Measurements from ENCODE around the gene MYO1A.

MYO1A gene

GRCh38 chr12:57012600-57013465 is 37.1 kb downstream of the MYO1A start:
- DNase-seq = no peak

DNA sequence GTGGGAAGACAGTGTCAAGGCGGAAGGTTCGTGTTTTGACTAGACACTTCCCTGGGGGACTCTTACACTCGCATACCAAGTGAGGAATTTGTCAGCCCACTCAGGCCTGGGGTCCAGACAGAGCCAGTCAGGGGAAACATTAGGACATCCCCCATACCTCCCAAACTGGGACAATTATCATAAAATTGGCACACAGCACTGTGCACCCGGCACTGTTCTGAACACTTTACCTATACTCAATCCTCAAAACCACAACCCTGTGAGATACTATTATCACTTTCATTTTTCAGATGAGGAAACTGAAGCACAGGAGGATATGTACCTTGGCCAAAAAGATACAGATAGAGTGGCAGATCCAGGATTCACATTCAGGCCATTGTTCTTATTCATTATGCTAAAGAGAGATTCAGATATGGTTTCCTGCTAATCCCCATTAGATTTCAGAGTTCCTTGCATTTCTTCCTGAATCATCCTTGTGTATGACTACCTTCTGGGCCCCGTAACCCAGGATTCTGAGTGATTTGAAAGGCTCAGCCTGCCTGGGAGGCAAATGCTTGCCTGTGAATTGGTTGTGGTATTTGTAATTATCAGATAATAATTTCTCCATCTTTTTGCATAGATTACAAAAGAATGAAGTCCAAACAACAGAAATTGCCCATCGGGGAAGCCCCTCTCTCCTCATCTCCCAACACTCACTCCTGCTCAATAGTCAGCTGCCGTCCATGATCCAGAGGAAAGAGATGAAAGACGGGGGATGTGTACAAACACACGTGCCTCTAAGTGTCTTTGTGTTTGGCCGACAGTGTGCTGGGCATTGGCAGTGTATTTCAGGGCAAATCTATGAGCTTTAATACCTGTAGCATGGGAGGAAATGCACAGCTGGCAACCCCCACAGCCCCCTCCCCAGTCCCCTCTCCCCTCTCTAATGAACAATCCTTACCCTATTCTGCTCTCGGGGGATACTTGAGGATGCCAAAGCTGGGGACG is 38.2 kb downstream of the MYO1A start:
- no peak for DNase-seq

- no peak for DNase-seq
Observed at GRCh38 chr12:57010627-57011247, 39.2 kb downstream of the MYO1A start.

DNA sequence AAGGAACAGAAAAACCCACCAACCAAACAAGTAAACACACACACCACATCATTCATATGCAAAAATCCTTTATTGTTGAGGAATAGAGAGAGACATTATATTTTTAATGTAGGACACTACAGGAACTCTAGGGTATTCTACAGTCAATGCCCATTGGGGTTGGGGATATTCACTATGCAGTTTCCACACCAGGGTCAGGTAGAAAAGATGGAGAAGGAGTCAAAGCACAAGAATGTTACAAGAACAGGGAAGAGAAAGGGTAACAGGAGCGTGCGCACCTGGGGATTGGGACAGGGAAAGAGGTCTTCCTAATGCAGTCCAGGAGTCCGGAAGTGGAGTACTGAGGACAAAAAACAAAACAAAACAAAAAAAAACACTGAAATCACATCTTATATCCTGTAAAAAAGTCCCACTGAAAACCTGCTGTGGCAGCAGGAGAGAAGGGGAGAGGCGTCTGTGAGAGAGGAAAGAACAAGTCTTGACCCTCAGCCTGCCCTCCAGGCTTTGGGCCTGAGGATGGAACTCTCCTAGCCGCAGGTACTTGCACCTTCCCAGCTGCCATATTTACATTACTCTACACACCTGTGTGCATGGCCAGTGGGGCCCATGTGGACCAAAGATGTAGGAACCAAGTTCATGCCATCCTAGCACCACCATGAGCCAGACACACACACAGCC is 39.8 kb downstream of the MYO1A start:
- DNase-seq = no peak

GRCh38 chr12:57008178-57008577 is 41.8 kb downstream of the MYO1A start:
- DNase-seq = peak; percentile 66 to 84 (median 81)

GRCh38 chr12:57006809-57007475 is 43.0 kb downstream of the MYO1A start:
- DNase-seq = no peak

DNA sequence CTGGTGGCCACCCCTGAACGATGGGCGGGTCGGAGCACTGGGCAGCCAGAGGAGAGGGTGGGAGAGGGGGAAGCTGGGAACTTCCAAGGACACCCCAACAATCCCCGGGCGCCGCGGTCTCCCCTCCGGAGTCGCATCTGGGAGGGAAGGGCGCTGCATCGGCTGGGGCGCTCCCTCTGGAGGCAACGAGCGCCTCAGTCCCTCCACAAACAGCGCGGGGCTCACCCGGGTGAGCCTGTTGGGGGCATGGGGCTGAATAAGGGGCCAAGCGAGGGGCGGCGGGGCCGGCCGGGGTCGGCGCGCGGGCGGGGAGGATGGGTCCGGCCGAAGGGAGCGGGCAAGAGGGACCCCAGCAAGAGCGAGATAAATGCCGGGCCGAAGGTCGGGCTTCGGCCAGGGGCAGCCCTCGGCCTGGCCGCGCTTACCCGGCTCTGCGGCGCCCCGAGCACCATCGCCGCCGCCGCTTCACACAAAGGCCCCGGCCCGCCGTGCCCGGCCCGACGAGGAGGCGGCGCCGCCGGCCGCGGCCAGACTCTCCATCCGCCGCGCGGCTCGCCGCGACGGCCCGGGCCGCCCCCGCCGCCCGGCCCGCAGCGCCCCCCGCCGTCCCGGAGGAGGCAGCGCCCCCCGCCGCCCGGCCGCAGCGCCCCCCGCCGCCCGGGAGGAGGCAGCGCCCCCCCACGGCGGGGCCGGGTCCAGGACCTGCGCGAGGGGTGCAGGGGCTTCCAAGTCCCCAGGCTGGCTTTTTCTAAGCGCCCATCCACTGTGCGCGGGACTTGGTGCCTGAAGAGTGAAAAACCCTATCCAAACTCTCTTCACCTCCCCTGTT is 43.7 kb downstream of the MYO1A start, which contains the start of gene ZBTB39:
Gene ZBTB39 (minus strand): TSS at position 567 of the 829 bp plus-strand sequence. CDS start 1,629 bp downstream, outside the sequence.
- peak; percentile 71 to 96 (median 88) for DNase-seq

DNA sequence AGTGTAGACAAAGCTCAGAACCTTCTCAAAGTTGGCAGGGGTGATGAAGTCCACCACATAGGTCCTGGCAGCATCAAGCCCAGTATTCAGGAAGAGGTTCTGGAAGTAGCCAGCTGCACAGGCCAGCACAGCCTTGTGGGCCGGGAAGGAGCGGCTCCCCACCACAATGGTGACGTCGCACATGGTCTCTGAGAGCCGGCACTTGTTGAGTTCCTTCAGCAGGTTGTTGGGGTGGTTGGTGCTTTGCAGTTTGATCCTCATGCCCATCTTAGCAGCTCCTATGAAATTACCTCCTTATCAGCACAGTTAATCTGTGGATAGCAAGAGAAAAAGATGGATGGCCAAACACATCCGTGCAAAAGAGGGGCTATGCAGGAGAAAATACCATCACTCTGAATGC is 45.3 kb downstream of the MYO1A start:
- no peak for DNase-seq

GRCh38 chr12:57003395-57003794 is 46.5 kb downstream of the MYO1A start:
- no peak for DNase-seq

- peak; percentile 82 to 90 (median 87) for DNase-seq
Observed at GRCh38 chr12:57001448-57001906, 48.5 kb downstream of the MYO1A start.

DNA sequence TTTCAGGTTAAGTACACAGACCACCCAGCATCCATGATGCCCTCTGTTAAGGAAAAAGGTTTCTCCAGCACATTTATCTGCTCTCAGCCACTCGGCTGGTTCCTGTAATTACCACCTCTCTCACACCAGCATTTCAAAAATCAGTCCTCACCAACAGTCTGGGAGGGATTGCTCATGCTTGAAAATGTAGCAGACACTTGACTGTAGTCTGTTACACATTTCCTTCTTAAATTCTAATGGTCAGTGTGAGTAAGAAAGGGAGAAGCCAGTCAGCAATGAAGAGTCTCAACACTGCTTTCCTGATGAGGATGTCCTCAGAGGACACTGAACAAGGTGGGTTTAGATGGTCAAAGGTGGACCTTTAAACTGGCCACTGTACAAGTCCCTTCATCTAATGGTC is 49.5 kb downstream of the MYO1A start:
- no peak for DNase-seq

- DNase-seq = no peak
Observed at GRCh38 chr12:56999456-56999855, 50.5 kb downstream of the MYO1A start.

DNA sequence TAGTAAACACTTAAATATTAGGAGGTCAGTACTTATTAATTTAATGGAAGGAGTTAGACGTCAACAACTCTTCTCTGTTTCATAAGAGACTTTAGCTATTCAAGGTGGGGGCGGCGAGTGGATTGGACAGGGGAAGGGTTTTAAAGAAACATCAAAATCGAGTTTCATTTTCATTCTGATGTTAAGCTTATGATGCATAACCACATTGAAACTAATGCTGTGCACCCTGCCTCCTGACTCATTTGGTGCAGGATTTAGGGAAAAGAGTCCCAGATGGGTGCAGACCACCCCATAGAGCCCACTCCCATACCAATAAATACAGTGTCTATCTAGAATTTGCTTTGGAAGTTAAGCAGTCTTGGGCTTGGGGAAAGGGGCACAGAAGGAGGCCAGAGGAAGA is 50.9 kb downstream of the MYO1A start:
- DNase-seq = peak in 2 of 3 donors; percentile 40 to 47

GRCh38 chr12:56998316-56998715 is 51.6 kb downstream of the MYO1A start:
- DNase-seq = no peak

GRCh38 chr12:56996793-56997545 is 53.0 kb downstream of the MYO1A start:
- DNase-seq = no peak

DNA sequence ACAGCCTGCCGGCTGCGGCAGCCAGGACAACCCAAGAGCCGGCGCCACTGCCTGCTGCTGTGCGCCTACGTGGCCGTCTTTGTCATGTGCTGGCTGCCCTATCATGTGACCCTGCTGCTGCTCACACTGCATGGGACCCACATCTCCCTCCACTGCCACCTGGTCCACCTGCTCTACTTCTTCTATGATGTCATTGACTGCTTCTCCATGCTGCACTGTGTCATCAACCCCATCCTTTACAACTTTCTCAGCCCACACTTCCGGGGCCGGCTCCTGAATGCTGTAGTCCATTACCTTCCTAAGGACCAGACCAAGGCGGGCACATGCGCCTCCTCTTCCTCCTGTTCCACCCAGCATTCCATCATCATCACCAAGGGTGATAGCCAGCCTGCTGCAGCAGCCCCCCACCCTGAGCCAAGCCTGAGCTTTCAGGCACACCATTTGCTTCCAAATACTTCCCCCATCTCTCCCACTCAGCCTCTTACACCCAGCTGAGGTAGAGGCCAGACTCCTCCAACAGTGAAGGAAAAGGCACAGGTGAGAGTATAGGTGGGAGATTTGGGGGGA is 53.9 kb downstream of the MYO1A start:
- DNase-seq = no peak

DNA sequence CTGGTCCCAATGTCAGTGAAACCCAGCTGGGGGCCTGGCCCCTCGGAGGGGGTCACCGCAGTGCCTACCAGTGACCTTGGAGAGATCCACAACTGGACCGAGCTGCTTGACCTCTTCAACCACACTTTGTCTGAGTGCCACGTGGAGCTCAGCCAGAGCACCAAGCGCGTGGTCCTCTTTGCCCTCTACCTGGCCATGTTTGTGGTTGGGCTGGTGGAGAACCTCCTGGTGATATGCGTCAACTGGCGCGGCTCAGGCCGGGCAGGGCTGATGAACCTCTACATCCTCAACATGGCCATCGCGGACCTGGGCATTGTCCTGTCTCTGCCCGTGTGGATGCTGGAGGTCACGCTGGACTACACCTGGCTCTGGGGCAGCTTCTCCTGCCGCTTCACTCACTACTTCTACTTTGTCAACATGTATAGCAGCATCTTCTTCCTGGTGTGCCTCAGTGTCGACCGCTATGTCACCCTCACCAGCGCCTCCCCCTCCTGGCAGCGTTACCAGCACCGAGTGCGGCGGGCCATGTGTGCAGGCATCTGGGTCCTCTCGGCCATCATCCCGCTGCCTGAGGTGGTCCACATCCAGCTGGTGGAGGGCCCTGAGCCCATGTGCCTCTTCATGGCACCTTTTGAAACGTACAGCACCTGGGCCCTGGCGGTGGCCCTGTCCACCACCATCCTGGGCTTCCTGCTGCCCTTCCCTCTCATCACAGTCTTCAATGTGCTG is 54.6 kb downstream of the MYO1A start:
- DNase-seq = no peak

DNA sequence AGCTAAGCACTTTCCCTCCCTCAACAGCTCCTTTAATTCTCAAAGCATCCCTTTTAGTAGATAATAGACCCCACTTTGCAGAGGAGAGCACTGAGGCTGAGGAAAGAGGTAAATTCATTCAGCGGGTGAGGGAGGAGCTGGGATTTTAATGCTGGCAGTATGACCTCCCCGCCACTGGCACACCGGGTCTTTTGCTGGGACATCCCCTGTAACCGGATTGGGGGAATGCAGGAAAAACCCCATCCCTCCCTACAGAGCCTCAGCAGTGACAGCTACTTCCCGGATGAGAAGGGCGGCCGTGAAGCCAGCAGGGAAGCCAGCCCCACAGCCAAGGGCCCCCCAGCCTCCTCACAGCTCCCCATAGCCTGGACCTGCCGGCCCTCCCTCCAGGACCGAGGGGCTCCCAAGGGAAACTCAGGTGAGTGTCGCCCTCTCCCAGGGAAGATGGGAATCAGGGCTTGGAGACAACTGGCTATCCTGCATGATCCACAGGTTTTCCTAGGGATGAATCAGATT is 55.6 kb downstream of the MYO1A start:
- no peak for DNase-seq

- DNase-seq = no peak
Observed at GRCh38 chr12:56993346-56993745, 56.6 kb downstream of the MYO1A start.
